Endothelial cell (in vitro differentiated cells): Measurements from ENCODE around the gene PRELID3B. TPM values are rescaled to one million over a fixed set of nuclear protein-coding genes. Genes with fewer than 3 reads are reported as not detected.

Source experiments
- DNase-seq: peaks from one replicate; pipeline ENCODE4 v3.0.0; 2021; ENCODE audit warnings: low spot score
- H3K27ac Mint-ChIP-seq: one replicate; pipeline ENCODE4 v1.8.0; 2021; ENCODE audit warnings: mixed read lengths, inconsistent platforms; ENCODE audit not compliant: unreplicated experiment
- H3K27me3 Mint-ChIP-seq: one replicate; pipeline ENCODE4 v1.8.0; 2021; ENCODE audit warnings: mild to moderate bottlenecking, moderate library complexity, mixed read lengths, inconsistent platforms; ENCODE audit not compliant: unreplicated experiment
- H3K36me3 Mint-ChIP-seq: one replicate; pipeline ENCODE4 v1.8.0; 2021; ENCODE audit warnings: mild to moderate bottlenecking, low read depth, mixed read lengths, inconsistent platforms; ENCODE audit not compliant: unreplicated experiment
- H3K4me1 Mint-ChIP-seq: one replicate; pipeline ENCODE4 v1.8.0; 2021; ENCODE audit warnings: mild to moderate bottlenecking, mixed read lengths, inconsistent platforms; ENCODE audit not compliant: unreplicated experiment
- H3K4me3 Mint-ChIP-seq: one replicate; pipeline ENCODE4 v1.8.0; 2021; ENCODE audit warnings: mild to moderate bottlenecking, mixed read lengths, inconsistent platforms; ENCODE audit not compliant: unreplicated experiment
- H3K9me3 Mint-ChIP-seq: one replicate; pipeline ENCODE4 v1.8.0; 2021; ENCODE audit warnings: mixed read lengths, inconsistent platforms; ENCODE audit not compliant: unreplicated experiment
- total RNA-seq: library from RNA; stranded (reverse); fragmentation: NEBNext Ultra II Directional; extraction: Animal tissue kit (Norgen Biotek cat#: 25700); gene quantifications from one replicate; pipeline ENCODE4 v1.2.1, GENCODE V29; 2021; ENCODE audit not compliant: unreplicated experiment
- TF ChIP-seq, protein P1 (sequence below): fragments of 200-600 bp; sonication (generic); IDR thresholded peaks from one replicate; pipeline ENCODE4 v1.5.0; 2021; ENCODE audit warnings: antibody characterized with exemption; ENCODE audit not compliant: unreplicated experiment

PRELID3B gene
- total RNA-seq, 1 donor from 2014 or later = 40.2 TPM

DNA sequence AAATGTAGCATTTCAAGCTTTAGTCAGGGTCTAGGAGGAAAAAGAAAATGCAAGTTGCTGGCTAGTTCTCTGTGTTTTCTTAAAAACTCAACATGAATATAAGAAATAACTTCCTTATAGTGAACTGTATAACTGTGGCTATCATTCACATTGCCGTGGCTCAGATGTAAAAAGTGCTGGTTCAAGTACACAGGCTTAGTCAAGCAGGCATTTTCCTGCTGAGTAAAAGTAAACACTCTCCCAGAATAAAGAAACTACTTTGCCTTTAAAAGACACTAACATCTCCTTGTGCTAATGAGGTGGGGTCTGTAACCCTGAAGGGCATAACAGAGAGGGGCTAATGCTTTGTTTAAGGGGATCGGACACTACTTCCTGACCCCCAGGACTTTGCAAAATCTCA is 13.8 kb downstream of the PRELID3B start:
- Mint-ChIP-seq H3K27ac (peak overlapping the region; percentile 55), H3K27me3 (peaks cover 2% of the 10 kb centered on the region), H3K36me3 (peaks cover 46% of the 10 kb centered on the region), H3K4me3 (peak overlapping the region; percentile 13), H3K9me3 (no peaks in the 10 kb centered on the region), H3K4me1 (peaks cover 40% of the 10 kb centered on the region)
- no peak for DNase-seq
- TF ChIP-seq, protein P1, sequence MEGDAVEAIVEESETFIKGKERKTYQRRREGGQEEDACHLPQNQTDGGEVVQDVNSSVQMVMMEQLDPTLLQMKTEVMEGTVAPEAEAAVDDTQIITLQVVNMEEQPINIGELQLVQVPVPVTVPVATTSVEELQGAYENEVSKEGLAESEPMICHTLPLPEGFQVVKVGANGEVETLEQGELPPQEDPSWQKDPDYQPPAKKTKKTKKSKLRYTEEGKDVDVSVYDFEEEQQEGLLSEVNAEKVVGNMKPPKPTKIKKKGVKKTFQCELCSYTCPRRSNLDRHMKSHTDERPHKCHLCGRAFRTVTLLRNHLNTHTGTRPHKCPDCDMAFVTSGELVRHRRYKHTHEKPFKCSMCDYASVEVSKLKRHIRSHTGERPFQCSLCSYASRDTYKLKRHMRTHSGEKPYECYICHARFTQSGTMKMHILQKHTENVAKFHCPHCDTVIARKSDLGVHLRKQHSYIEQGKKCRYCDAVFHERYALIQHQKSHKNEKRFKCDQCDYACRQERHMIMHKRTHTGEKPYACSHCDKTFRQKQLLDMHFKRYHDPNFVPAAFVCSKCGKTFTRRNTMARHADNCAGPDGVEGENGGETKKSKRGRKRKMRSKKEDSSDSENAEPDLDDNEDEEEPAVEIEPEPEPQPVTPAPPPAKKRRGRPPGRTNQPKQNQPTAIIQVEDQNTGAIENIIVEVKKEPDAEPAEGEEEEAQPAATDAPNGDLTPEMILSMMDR = no peak

DNA sequence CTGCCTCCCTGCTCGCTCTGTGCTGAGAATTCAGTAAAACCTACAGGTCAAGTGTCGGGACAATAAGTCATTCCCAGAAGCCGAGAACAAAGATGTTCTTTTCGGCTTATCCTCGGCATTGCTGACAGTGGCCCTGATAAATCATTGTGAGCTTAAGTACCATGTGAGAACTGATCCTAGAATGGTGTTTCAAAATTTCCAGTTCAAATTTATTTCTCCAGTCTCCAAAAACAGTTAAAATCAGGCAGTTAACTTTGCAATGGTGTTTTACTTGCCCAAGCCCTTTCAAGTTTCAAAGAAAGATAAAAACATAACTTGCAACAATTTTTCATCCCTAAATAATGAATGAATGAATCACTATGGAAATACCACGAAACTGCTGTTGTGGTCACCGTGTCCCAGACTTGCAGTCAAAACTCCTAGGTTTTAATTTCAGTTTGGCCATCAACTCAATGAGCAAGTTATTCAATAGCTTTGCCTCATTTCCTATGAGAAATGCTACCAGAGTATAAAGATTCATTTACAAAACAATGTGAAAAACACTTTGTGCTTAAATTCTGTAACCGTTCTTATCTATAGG is 14.8 kb downstream of the PRELID3B start:
- H3K27me3 Mint-ChIP-seq = peaks cover 2% of the 10 kb centered on the region
- H3K4me3 Mint-ChIP-seq = no peak overlapping the region
- H3K4me1 Mint-ChIP-seq = peaks cover 39% of the 10 kb centered on the region
- no peaks in the 10 kb centered on the region for H3K9me3 Mint-ChIP-seq
- no peak overlapping the region for H3K27ac Mint-ChIP-seq
- DNase-seq = no peak
- TF ChIP-seq, protein P1 = no peak
- H3K36me3 Mint-ChIP-seq = peaks cover 47% of the 10 kb centered on the region

DNA sequence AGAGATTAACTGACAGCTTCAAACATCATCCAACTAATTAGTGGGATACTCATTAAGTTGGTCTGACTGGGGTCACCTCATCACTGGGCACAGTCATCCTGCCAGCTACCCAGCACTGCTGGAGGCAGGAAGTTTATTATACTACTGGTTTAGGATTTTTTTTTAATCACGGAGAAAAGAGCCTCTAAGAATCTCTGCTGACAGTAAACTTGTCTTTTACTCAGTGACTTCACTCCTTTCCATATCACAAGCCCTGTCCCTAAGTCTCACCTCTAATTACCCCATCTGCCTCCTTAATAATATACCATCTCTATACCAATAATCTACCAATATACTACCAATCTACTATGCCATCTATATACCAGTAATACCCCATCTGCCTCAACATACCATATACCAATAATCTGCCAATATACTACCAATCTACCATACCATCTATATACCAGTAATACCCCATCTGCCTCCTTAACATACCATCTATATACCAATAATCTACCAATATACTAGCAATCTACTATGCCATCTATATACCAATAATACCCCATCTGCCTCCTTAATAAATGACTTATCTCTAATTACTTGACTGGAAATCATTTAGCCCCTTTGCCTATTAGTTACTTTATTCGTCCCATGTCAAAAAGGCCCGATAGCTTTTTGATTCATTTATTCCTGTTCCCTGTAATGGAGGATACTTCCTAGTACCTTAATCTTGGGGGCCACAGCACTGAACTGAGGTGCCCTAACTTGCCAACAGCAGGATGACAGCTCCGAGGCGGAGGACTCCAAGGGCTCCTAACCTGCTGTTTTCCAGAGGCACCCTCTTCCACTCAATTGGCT is 15.5 kb downstream of the PRELID3B start:
- Mint-ChIP-seq H3K27ac (no peak overlapping the region), H3K36me3 (peaks cover 52% of the 10 kb centered on the region), H3K27me3 (no peaks in the 10 kb centered on the region), H3K4me1 (peaks cover 37% of the 10 kb centered on the region), H3K9me3 (no peaks in the 10 kb centered on the region), H3K4me3 (peak overlapping the region; percentile 52)
- DNase-seq = no peak
- TF ChIP-seq, protein P1 = no peak

GRCh38 chr20:59025511-59025910 is 17.1 kb downstream of the PRELID3B start:
- no peaks in the 10 kb centered on the region for H3K9me3 Mint-ChIP-seq
- no peaks in the 10 kb centered on the region for H3K27me3 Mint-ChIP-seq
- H3K36me3 Mint-ChIP-seq = peaks cover 52% of the 10 kb centered on the region
- peaks cover 29% of the 10 kb centered on the region for H3K4me1 Mint-ChIP-seq
- TF ChIP-seq, protein P1 = no peak
- H3K27ac Mint-ChIP-seq = no peak overlapping the region
- H3K4me3 Mint-ChIP-seq = peak overlapping the region; percentile 19
- DNase-seq = no peak

- H3K4me1 Mint-ChIP-seq = peaks cover 26% of the 10 kb centered on the region
- DNase-seq = no peak
Measured at GRCh38 chr20:59025086-59025485, 17.5 kb downstream of the PRELID3B start.

More at GRCh38 chr20:59025086-59025485, 17.5 kb downstream of the PRELID3B start:
- Mint-ChIP-seq H3K27me3 (no peaks in the 10 kb centered on the region), H3K36me3 (peaks cover 48% of the 10 kb centered on the region), H3K27ac (no peak overlapping the region), H3K4me3 (no peak overlapping the region), H3K9me3 (no peaks in the 10 kb centered on the region)
- TF ChIP-seq, protein P1 = no peak
